ENCODE measurements around the gene LPCAT2. TPM values are rescaled to one million over a fixed set of nuclear protein-coding genes. Genes with fewer than 3 reads are reported as not detected.

LPCAT2 gene
- total RNA-seq, 1 experiment from 2014 or later = 7.1 TPM

DNA sequence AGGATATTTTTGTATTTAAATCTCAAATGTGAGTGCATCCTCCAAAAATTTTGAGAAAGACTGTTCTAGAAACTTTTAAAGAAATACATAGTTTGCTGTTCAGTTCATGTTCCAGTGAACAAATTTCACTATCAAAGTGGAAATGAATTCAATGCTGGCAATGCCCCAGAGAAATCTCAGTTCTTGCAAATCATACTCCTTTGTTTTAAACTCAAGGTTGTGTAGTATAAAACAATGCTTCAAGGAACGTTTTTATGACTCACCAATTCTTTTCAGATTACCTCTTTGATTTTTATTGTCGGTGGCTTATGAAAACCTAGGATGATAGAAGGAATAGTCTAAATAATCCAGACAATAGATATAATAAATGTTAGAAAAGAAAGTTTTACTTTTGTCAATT is 17.6 kb downstream of the LPCAT2 start (continued):
- TF ChIP-seq, protein P1, sequence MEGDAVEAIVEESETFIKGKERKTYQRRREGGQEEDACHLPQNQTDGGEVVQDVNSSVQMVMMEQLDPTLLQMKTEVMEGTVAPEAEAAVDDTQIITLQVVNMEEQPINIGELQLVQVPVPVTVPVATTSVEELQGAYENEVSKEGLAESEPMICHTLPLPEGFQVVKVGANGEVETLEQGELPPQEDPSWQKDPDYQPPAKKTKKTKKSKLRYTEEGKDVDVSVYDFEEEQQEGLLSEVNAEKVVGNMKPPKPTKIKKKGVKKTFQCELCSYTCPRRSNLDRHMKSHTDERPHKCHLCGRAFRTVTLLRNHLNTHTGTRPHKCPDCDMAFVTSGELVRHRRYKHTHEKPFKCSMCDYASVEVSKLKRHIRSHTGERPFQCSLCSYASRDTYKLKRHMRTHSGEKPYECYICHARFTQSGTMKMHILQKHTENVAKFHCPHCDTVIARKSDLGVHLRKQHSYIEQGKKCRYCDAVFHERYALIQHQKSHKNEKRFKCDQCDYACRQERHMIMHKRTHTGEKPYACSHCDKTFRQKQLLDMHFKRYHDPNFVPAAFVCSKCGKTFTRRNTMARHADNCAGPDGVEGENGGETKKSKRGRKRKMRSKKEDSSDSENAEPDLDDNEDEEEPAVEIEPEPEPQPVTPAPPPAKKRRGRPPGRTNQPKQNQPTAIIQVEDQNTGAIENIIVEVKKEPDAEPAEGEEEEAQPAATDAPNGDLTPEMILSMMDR (IDR thresholded peaks at IDR 0.05) = no peak
- no peak for TF ChIP-seq JAZF1 (CRISPR knock-in tag; IDR thresholded peaks at IDR 0.05)
- TF ChIP-seq, protein P2, sequence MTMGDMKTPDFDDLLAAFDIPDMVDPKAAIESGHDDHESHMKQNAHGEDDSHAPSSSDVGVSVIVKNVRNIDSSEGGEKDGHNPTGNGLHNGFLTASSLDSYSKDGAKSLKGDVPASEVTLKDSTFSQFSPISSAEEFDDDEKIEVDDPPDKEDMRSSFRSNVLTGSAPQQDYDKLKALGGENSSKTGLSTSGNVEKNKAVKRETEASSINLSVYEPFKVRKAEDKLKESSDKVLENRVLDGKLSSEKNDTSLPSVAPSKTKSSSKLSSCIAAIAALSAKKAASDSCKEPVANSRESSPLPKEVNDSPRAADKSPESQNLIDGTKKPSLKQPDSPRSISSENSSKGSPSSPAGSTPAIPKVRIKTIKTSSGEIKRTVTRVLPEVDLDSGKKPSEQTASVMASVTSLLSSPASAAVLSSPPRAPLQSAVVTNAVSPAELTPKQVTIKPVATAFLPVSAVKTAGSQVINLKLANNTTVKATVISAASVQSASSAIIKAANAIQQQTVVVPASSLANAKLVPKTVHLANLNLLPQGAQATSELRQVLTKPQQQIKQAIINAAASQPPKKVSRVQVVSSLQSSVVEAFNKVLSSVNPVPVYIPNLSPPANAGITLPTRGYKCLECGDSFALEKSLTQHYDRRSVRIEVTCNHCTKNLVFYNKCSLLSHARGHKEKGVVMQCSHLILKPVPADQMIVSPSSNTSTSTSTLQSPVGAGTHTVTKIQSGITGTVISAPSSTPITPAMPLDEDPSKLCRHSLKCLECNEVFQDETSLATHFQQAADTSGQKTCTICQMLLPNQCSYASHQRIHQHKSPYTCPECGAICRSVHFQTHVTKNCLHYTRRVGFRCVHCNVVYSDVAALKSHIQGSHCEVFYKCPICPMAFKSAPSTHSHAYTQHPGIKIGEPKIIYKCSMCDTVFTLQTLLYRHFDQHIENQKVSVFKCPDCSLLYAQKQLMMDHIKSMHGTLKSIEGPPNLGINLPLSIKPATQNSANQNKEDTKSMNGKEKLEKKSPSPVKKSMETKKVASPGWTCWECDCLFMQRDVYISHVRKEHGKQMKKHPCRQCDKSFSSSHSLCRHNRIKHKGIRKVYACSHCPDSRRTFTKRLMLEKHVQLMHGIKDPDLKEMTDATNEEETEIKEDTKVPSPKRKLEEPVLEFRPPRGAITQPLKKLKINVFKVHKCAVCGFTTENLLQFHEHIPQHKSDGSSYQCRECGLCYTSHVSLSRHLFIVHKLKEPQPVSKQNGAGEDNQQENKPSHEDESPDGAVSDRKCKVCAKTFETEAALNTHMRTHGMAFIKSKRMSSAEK (CRISPR knock-in tag; IDR thresholded peaks at IDR 0.05; ENCODE audit: borderline replicate concordance) = no peak
- TF ChIP-seq, protein P3, sequence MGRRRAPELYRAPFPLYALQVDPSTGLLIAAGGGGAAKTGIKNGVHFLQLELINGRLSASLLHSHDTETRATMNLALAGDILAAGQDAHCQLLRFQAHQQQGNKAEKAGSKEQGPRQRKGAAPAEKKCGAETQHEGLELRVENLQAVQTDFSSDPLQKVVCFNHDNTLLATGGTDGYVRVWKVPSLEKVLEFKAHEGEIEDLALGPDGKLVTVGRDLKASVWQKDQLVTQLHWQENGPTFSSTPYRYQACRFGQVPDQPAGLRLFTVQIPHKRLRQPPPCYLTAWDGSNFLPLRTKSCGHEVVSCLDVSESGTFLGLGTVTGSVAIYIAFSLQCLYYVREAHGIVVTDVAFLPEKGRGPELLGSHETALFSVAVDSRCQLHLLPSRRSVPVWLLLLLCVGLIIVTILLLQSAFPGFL (CRISPR knock-in tag; IDR thresholded peaks at IDR 0.05; ENCODE audit: borderline replicate concordance) = no peak

DNA sequence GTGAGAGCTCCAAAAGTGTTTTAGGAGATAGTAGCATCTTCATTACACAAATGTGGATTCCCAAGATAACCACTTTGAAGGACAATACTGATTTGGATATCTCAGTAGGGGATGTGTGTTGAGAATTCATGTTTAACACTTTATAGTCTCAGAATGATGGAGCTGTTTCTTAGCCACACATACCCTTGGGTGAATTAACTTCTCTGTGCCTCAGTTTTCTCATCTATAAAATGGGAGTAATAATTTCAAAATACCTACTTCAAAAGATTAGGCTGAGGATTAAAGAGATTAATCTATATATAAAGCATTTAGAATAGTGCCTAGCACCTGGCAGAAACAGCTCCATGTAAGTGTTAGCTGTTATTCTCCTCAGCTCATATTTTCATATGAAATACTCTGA is 19.0 kb downstream of the LPCAT2 start:
- no peaks in the 10 kb centered on the region for H3K27me3 Mint-ChIP-seq (ENCODE audit: low read depth)
- H3K27ac Mint-ChIP-seq = no peak overlapping the region
- CTCF ChIA-PET = interaction anchor here (0.6 to 3.4 kb wide), 2 partner anchors 63 to 97 kb away, joined by 3 to 19 read pairs; no protein-coding TSS in a partner anchor
- H3K36me3 Mint-ChIP-seq = no peaks in the 10 kb centered on the region
- H3K4me1 Mint-ChIP-seq = peaks cover 5% of the 10 kb centered on the region
- DNase-seq (ENCODE audit: low spot score) (no peak), ATAC-seq (no peak)
- no peak overlapping the region for H3K4me3 Mint-ChIP-seq
- POLR2A ChIA-PET = no interaction called here
- H3K9me3 Mint-ChIP-seq = no peaks in the 10 kb centered on the region
- TF ChIP-seq FOXJ3 (CRISPR knock-in tag; IDR thresholded peaks at IDR 0.05; ENCODE audit: borderline replicate concordance) (no peak), ZNF671 (CRISPR knock-in tag; IDR thresholded peaks at IDR 0.05) (no peak), EMX1 (CRISPR knock-in tag; IDR thresholded peaks at IDR 0.05) (no peak), TP53 (CRISPR knock-in tag; IDR thresholded peaks at IDR 0.05) (no peak)
- TF ChIP-seq, protein P4, sequence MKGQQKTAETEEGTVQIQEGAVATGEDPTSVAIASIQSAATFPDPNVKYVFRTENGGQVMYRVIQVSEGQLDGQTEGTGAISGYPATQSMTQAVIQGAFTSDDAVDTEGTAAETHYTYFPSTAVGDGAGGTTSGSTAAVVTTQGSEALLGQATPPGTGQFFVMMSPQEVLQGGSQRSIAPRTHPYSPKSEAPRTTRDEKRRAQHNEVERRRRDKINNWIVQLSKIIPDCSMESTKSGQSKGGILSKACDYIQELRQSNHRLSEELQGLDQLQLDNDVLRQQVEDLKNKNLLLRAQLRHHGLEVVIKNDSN (CRISPR knock-in tag; IDR thresholded peaks at IDR 0.05) = no peak
- TF ChIP-seq, protein P1 (IDR thresholded peaks at IDR 0.05) = no peak
- TF ChIP-seq, protein P5, sequence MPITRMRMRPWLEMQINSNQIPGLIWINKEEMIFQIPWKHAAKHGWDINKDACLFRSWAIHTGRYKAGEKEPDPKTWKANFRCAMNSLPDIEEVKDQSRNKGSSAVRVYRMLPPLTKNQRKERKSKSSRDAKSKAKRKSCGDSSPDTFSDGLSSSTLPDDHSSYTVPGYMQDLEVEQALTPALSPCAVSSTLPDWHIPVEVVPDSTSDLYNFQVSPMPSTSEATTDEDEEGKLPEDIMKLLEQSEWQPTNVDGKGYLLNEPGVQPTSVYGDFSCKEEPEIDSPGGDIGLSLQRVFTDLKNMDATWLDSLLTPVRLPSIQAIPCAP (CRISPR knock-in tag; IDR thresholded peaks at IDR 0.05) = no peak
- TF ChIP-seq, protein P6, sequence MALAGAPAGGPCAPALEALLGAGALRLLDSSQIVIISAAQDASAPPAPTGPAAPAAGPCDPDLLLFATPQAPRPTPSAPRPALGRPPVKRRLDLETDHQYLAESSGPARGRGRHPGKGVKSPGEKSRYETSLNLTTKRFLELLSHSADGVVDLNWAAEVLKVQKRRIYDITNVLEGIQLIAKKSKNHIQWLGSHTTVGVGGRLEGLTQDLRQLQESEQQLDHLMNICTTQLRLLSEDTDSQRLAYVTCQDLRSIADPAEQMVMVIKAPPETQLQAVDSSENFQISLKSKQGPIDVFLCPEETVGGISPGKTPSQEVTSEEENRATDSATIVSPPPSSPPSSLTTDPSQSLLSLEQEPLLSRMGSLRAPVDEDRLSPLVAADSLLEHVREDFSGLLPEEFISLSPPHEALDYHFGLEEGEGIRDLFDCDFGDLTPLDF (CRISPR knock-in tag; IDR thresholded peaks at IDR 0.05) = no peak
